ENCODE results near the gene RNF166. TPM values are rescaled to one million over a fixed set of nuclear protein-coding genes. Genes with fewer than 3 reads are reported as not detected.

Gene RNF166
- total RNA-seq, 1 experiment from 2014 or later, result 26.5 TPM

DNA sequence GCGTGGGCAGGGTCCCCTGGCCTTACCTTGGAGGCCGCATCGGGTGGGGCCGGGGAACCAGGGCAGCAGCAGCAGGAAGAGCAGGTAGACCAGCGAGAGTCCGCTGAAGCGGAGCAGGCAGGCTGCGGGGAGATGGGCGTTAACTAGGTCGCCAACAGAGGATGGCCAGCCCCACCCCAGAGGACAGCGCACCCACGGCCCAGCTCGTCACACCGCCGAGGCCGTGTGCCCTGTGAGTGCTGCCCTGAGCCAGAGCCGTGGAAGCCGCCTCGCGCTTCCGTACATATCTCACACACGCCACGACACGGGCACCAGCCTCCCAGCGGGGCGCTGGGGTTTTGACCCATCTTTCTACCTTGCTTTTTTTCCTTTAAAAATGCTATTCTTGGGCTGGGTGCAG is 43.1 kb upstream of the RNF166 start:
- H4K5ac ChIP-seq (ENCODE audit: insufficient read length, low read depth, low read length), result no peak overlapping the region
- no peak overlapping the region for H2AK5ac ChIP-seq (ENCODE audit: insufficient read length, low read length)
- Mint-ChIP-seq H3K27me3 (ENCODE audit: low read depth) (no peaks in the 10 kb centered on the region), H3K9me3 (no peaks in the 10 kb centered on the region), H3K4me3 (no peak overlapping the region), H3K27ac (no peak overlapping the region), H3K36me3 (ENCODE audit: insufficient read depth in 1 of 3, low read depth in 3 of 3) (no peaks in the 10 kb centered on the region), H3K4me1 (peaks cover 7 to 33% of the 10 kb centered on the region in 2 experiments)
- H4K20me1 ChIP-seq (ENCODE audit: control insufficient read depth, insufficient read depth, insufficient read length), result no peaks in the 10 kb centered on the region
- H2AFZ ChIP-seq (ENCODE audit: low read length), result no peak overlapping the region
- no peak overlapping the region for H3K27ac ChIP-seq (ENCODE audit: insufficient read length, low read depth, low read length)
- no peaks in the 10 kb centered on the region for H3K9me3 ChIP-seq (ENCODE audit: control insufficient read depth, low read depth, low read length)
- H3K4me1 ChIP-seq (ENCODE audit: insufficient read depth, low read length), result no peaks in the 10 kb centered on the region
- TF ChIP-seq, protein P1, sequence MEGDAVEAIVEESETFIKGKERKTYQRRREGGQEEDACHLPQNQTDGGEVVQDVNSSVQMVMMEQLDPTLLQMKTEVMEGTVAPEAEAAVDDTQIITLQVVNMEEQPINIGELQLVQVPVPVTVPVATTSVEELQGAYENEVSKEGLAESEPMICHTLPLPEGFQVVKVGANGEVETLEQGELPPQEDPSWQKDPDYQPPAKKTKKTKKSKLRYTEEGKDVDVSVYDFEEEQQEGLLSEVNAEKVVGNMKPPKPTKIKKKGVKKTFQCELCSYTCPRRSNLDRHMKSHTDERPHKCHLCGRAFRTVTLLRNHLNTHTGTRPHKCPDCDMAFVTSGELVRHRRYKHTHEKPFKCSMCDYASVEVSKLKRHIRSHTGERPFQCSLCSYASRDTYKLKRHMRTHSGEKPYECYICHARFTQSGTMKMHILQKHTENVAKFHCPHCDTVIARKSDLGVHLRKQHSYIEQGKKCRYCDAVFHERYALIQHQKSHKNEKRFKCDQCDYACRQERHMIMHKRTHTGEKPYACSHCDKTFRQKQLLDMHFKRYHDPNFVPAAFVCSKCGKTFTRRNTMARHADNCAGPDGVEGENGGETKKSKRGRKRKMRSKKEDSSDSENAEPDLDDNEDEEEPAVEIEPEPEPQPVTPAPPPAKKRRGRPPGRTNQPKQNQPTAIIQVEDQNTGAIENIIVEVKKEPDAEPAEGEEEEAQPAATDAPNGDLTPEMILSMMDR (conservative IDR thresholded peaks at IDR 0.05), result no peak
- H3K4me2 ChIP-seq (ENCODE audit: insufficient read depth, insufficient read length, low read length), result no peak overlapping the region
- H3K18ac ChIP-seq (ENCODE audit: insufficient read length, low read depth, low read length), result no peak overlapping the region
- H4K91ac ChIP-seq (ENCODE audit: insufficient read length, low read depth, low read length), result no peak overlapping the region
- no peak overlapping the region for H2BK20ac ChIP-seq (ENCODE audit: low read depth, low read length, poor library complexity, severe bottlenecking)
- H3K79me2 ChIP-seq (ENCODE audit: insufficient read depth, low read length), result no peaks in the 10 kb centered on the region
- H3K79me1 ChIP-seq (ENCODE audit: insufficient read depth, low read depth, low read length, poor library complexity, severe bottlenecking), result no peaks in the 10 kb centered on the region
- H3K23ac ChIP-seq (ENCODE audit: insufficient read length, low read depth, low read length), result no peak overlapping the region
- H2BK120ac ChIP-seq (ENCODE audit: low read depth, low read length, poor library complexity, severe bottlenecking), result no peak overlapping the region
- no peak overlapping the region for H4K8ac ChIP-seq (replicated peaks; ENCODE audit: insufficient read length, low read depth, low read length)
- no peaks in the 10 kb centered on the region for H3K27me3 ChIP-seq (ENCODE audit: insufficient read depth, low read length)
- H2BK12ac ChIP-seq (ENCODE audit: insufficient read length, low read depth, low read length), result no peak overlapping the region
- no peak overlapping the region for H2BK5ac ChIP-seq (ENCODE audit: insufficient read length, low read length)
- no peak overlapping the region for H3K56ac ChIP-seq (ENCODE audit: insufficient read length, low read depth, low read length)
- H3K23me2 ChIP-seq (ENCODE audit: insufficient read length, low read depth, low read length, poor library complexity, severe bottlenecking), result no peaks in the 10 kb centered on the region
- no peak overlapping the region for H3T11ph ChIP-seq (ENCODE audit: low read length)
- H3K9ac ChIP-seq (ENCODE audit: extremely low read depth, insufficient read length, low read length), result no peak overlapping the region
- H3K4ac ChIP-seq (ENCODE audit: low read depth, low read length), result no peak overlapping the region
- no peak overlapping the region for H3K14ac ChIP-seq (ENCODE audit: insufficient read depth, low read length)
- no peak for DNase-seq
- H2BK15ac ChIP-seq (ENCODE audit: low read depth, low read length), result no peak overlapping the region
- WGBS (ENCODE audit: extremely low coverage, insufficient read length, low lambda C conversion rate), result no CpG with 5 or more reads among the region's 26 CpGs

All from H9 (cell line).